Stimulated activated CD8-positive, alpha-beta memory T cell treated with anti-CD3 and anti-CD28 coated beads, Interleukin-15, amount 100 ng/mL, for 4 hours (primary cell): ENCODE results near the gene LRRC25.
A peak's percentile ranks its signal among the peaks of the same experiment; 100 is the strongest.

ENCODE experiments used
- DNase-seq, 2 donors: peaks; one replicate each; pipeline ENCODE4 v3.0.0-alpha.2; 2020; ENCODE audit warnings: low read depth in 2 of 2

The LRRC25 gene

GRCh38 chr19:18397242-18398202 lies at the start of gene LRRC25:
Gene LRRC25 (minus strand): TSS chr19:18397622. CDS start chr19:18396963, 659 bp downstream.
- no peak for DNase-seq

GRCh38 chr19:18446811-18447359 lies 49.5 kb upstream of the LRRC25 start:
- no peak for DNase-seq

GRCh38 chr19:18446145-18446810 lies 48.9 kb upstream of the LRRC25 start:
- DNase-seq = no peak

GRCh38 chr19:18445262-18445948 lies 48.0 kb upstream of the LRRC25 start:
- DNase-seq = no peak

- DNase-seq = no peak
Observed at GRCh38 chr19:18444513-18444912, 47.1 kb upstream of the LRRC25 start.

- DNase-seq = no peak
Observed at GRCh38 chr19:18443831-18444230, 46.4 kb upstream of the LRRC25 start.

- no peak for DNase-seq
Observed at GRCh38 chr19:18443406-18443805, 46.0 kb upstream of the LRRC25 start.

GRCh38 chr19:18442941-18443340 lies 45.5 kb upstream of the LRRC25 start:
- DNase-seq = no peak

GRCh38 chr19:18441804-18442788 lies 44.7 kb upstream of the LRRC25 start:
- no peak for DNase-seq

- DNase-seq = no peak
Observed at GRCh38 chr19:18440936-18441803, 43.7 kb upstream of the LRRC25 start.

GRCh38 chr19:18440415-18440877 lies 43.0 kb upstream of the LRRC25 start:
- no peak for DNase-seq

- DNase-seq = no peak
Observed at GRCh38 chr19:18439910-18440237, 42.5 kb upstream of the LRRC25 start.

GRCh38 chr19:18439025-18439909 lies 41.8 kb upstream of the LRRC25 start:
- no peak for DNase-seq

- no peak for DNase-seq
Observed at GRCh38 chr19:18438331-18439024, 41.1 kb upstream of the LRRC25 start.

- peak; percentile 56 to 62 for DNase-seq
Observed at GRCh38 chr19:18437491-18438330, 40.3 kb upstream of the LRRC25 start, which contains the start of gene ISYNA1. Gene ISYNA1 (minus strand): TSS chr19:18438133. CDS start chr19:18437979, 154 bp downstream.

- DNase-seq = peak; percentile 71 to 73
Observed at GRCh38 chr19:18436671-18437490, 39.5 kb upstream of the LRRC25 start.
